ENCODE results near the gene NDUFB11.

GRCh38 chrX:47187106-47187677, 42.7 kb upstream of the NDUFB11 start:
- TF ChIP-seq CTCF (IDR thresholded peaks at IDR 0.05; ENCODE audit: low read depth, low read length) (no peak), EZH2phosphoT487 (IDR thresholded peaks at IDR 0.05; ENCODE audit: low read depth) (no peak)
